HepG2 (cell line): Measurements from ENCODE around the gene NOTUM. TPM values are rescaled to one million over a fixed set of nuclear protein-coding genes. Genes with fewer than 3 reads are reported as not detected.

Experiments used
- AKAP8 ChIP-seq: sonication (generic); formaldehyde crosslinking; IDR thresholded peaks from 2 replicates; pipeline ENCODE4 v1.5.1; 2020; ENCODE audit warnings: mild to moderate bottlenecking, missing genetic modification reagents
- HMGA1 ChIP-seq: sonication (generic); formaldehyde crosslinking; conservative IDR thresholded peaks from 2 replicates; pipeline ENCODE4 v1.4.0; 2020; ENCODE audit warnings: missing genetic modification reagents
- NFIC ChIP-seq: IDR thresholded peaks from 2 replicates; pipeline ENCODE4 v1.6.1; 2012; ENCODE audit warnings: mild to moderate bottlenecking, low read length, inconsistent platforms
- SP2 ChIP-seq: sonication (generic); formaldehyde crosslinking; IDR thresholded peaks from 2 replicates; pipeline ENCODE4 v1.5.1; 2020; ENCODE audit warnings: mild to moderate bottlenecking, missing genetic modification reagents
- USF2 ChIP-seq, 2 experiments: sonication (generic) in 1 of 2; formaldehyde crosslinking in 1 of 2; IDR thresholded peaks; 2 replicates each; pipeline versions ENCODE4 v1.5.1 to v1.6.1; 2011 to 2020; ENCODE audit warnings: borderline replicate concordance in 1 of 2, low read depth in 1 of 2, low read length in 1 of 2, mild to moderate bottlenecking in 1 of 2, missing genetic modification reagents in 1 of 2, moderate library complexity in 1 of 2
- ZBTB7A ChIP-seq: sonication (generic); formaldehyde crosslinking; IDR thresholded peaks from 2 replicates; pipeline ENCODE4 v1.8.0; 2022; ENCODE audit warnings: mild to moderate bottlenecking, missing genetic modification reagents
- ZNF235 ChIP-seq: sonication (generic); formaldehyde crosslinking; IDR thresholded peaks from 2 replicates; pipeline ENCODE4 v1.8.1; 2023; ENCODE audit warnings: mild to moderate bottlenecking, missing genetic modification reagents, borderline replicate concordance
- ZNF318 ChIP-seq: sonication (generic); formaldehyde crosslinking; IDR thresholded peaks from 2 replicates; pipeline ENCODE4 v1.4.0; 2020; ENCODE audit warnings: mild to moderate bottlenecking, missing genetic modification reagents
- ZNF629 ChIP-seq: sonication (generic); formaldehyde crosslinking; conservative IDR thresholded peaks from 2 replicates; pipeline ENCODE4 v1.5.0; 2020; ENCODE audit warnings: missing genetic modification reagents
- polyA plus RNA-seq, 8 experiments: library from polyadenylated mRNA; depleted of rRNA in 3 of 8; stranded (reverse) in 7 of 8; unstranded in 1 of 8; fragments of >200 nt; fragmentation: Illumina TruSeq in 4 of 8; extraction: Trizol in 4 of 8; gene quantifications; 2 replicates each; pipeline versions ENCODE4 v1.2.1 to v1.2.3, GENCODE V29; 2011 to 2016; ENCODE audit warnings: low read depth in 4 of 8, missing spikeins in 1 of 8, mixed read lengths in 1 of 8; ENCODE audit not compliant: insufficient read depth in 1 of 8
- total RNA-seq, 5 experiments: library from RNA; depleted of rRNA; stranded (reverse); fragments of >200 nt; fragmentation: Illumina TruSeq; extraction: Trizol; gene quantifications; 2 replicates each; pipeline ENCODE4 v1.2.3, GENCODE V29; 2016; ENCODE audit warnings: low read depth in 1 of 5
- TF ChIP-seq, protein P1 (sequence below): sonication (generic); formaldehyde crosslinking; IDR thresholded peaks from 2 replicates; pipeline ENCODE4 v1.5.0; 2020; ENCODE audit warnings: missing genetic modification reagents

The NOTUM gene
- total and polyA plus RNA-seq, 2 of the 13 experiments (the other 11 are each of a cell fraction or from before 2014, with no cell fraction given) = 150 to 160 TPM

- TF ChIP-seq, protein P1, sequence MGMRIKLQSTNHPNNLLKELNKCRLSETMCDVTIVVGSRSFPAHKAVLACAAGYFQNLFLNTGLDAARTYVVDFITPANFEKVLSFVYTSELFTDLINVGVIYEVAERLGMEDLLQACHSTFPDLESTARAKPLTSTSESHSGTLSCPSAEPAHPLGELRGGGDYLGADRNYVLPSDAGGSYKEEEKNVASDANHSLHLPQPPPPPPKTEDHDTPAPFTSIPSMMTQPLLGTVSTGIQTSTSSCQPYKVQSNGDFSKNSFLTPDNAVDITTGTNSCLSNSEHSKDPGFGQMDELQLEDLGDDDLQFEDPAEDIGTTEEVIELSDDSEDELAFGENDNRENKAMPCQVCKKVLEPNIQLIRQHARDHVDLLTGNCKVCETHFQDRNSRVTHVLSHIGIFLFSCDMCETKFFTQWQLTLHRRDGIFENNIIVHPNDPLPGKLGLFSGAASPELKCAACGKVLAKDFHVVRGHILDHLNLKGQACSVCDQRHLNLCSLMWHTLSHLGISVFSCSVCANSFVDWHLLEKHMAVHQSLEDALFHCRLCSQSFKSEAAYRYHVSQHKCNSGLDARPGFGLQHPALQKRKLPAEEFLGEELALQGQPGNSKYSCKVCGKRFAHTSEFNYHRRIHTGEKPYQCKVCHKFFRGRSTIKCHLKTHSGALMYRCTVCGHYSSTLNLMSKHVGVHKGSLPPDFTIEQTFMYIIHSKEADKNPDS = peak; percentile 90; the same call in 1 of the 2 replicates
- TF ChIP-seq NFIC (no peak), ZNF235 (CRISPR knock-in tag) (peak; percentile 76), ZNF318 (CRISPR knock-in tag) (0 out of 2 replicates have a peak, but pooled peaks have one; percentile 0), USF2 (IDR thresholded peaks at IDR 0.05; ENCODE audit: low read depth, low read length) (peak; percentile 66), USF2 (CRISPR knock-in tag; IDR thresholded peaks at IDR 0.05; ENCODE audit: borderline replicate concordance) (no peak; the same call in 1 of the 2 replicates), ZBTB7A (CRISPR knock-in tag) (peak; percentile 82), HMGA1 (CRISPR knock-in tag) (no peak), ZNF629 (CRISPR knock-in tag) (0 out of 2 replicates have a peak, but pooled peaks have one; percentile 48), SP2 (CRISPR knock-in tag) (no peak), AKAP8 (0 out of 2 replicates have a peak, but pooled peaks have one; percentile 44)
Measured at GRCh38 chr17:81991684-81992305, 30.8 kb upstream of the NOTUM start (continued).
